ENCODE results near the gene PLA2G2F. TPM values are rescaled to one million over a fixed set of nuclear protein-coding genes. Genes with fewer than 3 reads are reported as not detected.

PLA2G2F gene
- total and polyA plus RNA-seq, 2 donors (not counting 3 experiments of a cell fraction or from before 2014, with no cell fraction given): not detected

DNA sequence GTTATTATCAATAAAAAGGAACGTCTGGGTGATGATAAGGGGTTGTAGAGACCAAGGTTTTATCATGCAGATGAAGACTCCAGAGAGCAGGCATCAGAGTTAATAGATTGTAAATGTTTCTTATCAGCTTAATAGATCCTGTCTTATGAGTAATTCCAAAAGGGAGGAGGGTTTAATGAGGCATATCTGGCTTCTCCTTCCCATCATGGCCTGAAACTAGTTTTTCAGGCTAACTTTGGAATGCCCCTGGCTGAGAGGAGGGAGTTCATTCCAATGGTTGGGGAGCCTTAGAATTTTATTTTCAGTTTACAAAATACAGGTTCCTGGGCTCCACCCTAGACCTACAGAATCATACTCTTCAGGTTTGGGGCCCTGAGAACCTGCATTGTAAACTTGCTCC, 33.3 kb upstream of the PLA2G2F start:
- H3K27me3 ChIP-seq (ENCODE audit: control insufficient read depth in 2 of 2, insufficient read depth in 2 of 2, low read length in 2 of 2): peaks cover 0 to 2% of the 10 kb centered on the region in 2 experiments
- DNase-seq (ENCODE audit: low read depth, low spot score) (no peak), FAIRE-seq (no peak)
- no peak overlapping the region for H3K9ac ChIP-seq (replicated peaks; ENCODE audit: extremely low read depth, insufficient read depth, low read length)
- H3K4me2 ChIP-seq (ENCODE audit: insufficient read depth, low read length): no peak overlapping the region
- no peaks in the 10 kb centered on the region for H3K9me3 ChIP-seq (replicated peaks; ENCODE audit: control insufficient read depth, insufficient read depth, low read length)
- no peak overlapping the region for H2AFZ ChIP-seq (ENCODE audit: low read depth, low read length)
- ChIA-PET POLR2A (no interaction called here), CTCF (no interaction called here)
- no peaks in the 10 kb centered on the region for H3K79me2 ChIP-seq (ENCODE audit: control insufficient read depth, insufficient read depth, low read length)
- no TSS peak for BruUV-seq (replicated peaks)
- TF ChIP-seq EZH2 (IDR thresholded peaks at IDR 0.05; ENCODE audit: borderline replicate concordance, low read depth, low read length, severe bottlenecking): no peak
- TF ChIP-seq GATA2 (IDR thresholded peaks at IDR 0.05; ENCODE audit: insufficient read depth, insufficient read length, low read depth, low read length): no peak
- TF ChIP-seq, protein P1, sequence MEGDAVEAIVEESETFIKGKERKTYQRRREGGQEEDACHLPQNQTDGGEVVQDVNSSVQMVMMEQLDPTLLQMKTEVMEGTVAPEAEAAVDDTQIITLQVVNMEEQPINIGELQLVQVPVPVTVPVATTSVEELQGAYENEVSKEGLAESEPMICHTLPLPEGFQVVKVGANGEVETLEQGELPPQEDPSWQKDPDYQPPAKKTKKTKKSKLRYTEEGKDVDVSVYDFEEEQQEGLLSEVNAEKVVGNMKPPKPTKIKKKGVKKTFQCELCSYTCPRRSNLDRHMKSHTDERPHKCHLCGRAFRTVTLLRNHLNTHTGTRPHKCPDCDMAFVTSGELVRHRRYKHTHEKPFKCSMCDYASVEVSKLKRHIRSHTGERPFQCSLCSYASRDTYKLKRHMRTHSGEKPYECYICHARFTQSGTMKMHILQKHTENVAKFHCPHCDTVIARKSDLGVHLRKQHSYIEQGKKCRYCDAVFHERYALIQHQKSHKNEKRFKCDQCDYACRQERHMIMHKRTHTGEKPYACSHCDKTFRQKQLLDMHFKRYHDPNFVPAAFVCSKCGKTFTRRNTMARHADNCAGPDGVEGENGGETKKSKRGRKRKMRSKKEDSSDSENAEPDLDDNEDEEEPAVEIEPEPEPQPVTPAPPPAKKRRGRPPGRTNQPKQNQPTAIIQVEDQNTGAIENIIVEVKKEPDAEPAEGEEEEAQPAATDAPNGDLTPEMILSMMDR (IDR thresholded peaks at IDR 0.05; ENCODE audit: extremely low read depth in 1 of 2, insufficient read depth in 1 of 2, low read depth in 1 of 2, low read length in 2 of 2): no peak
- no peak for TF ChIP-seq POLR2A (IDR thresholded peaks at IDR 0.05; ENCODE audit: low read depth, low read length)
- TF ChIP-seq MYC (IDR thresholded peaks at IDR 0.05; ENCODE audit: low read depth, low read length): no peak
- no peak overlapping the region for H3K27ac ChIP-seq (ENCODE audit: insufficient read depth, low read depth, low read length)
- H3K4me1 ChIP-seq (ENCODE audit: control insufficient read depth, extremely low read depth, insufficient read depth, low read length): peaks cover 9% of the 10 kb centered on the region
- H3K4me3 ChIP-seq (replicated peaks in 1 of 3; ENCODE audit: insufficient read depth in 1 of 3, low read depth in 1 of 3, low read length in 3 of 3): no peak overlapping the region
- dilution Hi-C loops (cut with MboI; ENCODE audit: extremely low pct_ligation_motif_present, low sequenced_read_pairs) (no loop called here), intact Hi-C loops (cut with micrococcal nuclease) (no loop called here)
- no peaks in the 10 kb centered on the region for H3K36me3 ChIP-seq (ENCODE audit: control insufficient read depth in 2 of 2, extremely low read depth in 1 of 2, insufficient read depth in 2 of 2, low read length in 2 of 2)
- H3K9me1 ChIP-seq (replicated peaks; ENCODE audit: control insufficient read depth, extremely low read depth, insufficient read depth, low read length): no peaks in the 10 kb centered on the region
- no peaks in the 10 kb centered on the region for H4K20me1 ChIP-seq (replicated peaks; ENCODE audit: control insufficient read depth, extremely low read depth, insufficient read depth, low read length)

DNA sequence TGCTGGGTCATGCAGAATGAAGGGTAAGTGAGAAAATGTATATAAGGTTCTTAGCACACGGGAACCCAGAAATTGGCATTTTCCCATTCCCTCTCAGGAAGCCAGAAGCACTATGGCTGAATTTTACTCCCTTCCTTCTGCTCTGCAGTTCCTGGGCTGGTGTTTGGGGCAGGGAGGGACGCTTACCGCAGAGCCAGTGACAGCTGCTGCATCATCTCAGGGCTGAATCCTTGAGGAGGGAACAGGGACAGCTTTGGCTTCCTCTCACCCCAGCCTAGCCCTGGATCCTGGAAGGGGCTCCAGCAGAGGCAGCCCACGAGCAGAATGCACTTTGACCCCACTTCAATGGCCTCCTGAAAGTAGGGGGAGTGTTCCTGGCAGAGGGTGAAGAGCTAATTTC, 31.8 kb upstream of the PLA2G2F start:
- no TSS peak for BruUV-seq (replicated peaks)
- Histone ChIP-seq H3K36me3 (ENCODE audit: control insufficient read depth in 2 of 2, extremely low read depth in 1 of 2, insufficient read depth in 2 of 2, low read length in 2 of 2) (no peaks in the 10 kb centered on the region), H3K4me3 (replicated peaks in 1 of 3; ENCODE audit: insufficient read depth in 1 of 3, low read depth in 1 of 3, low read length in 3 of 3) (no peak overlapping the region), H2AFZ (ENCODE audit: low read depth, low read length) (no peak overlapping the region), H3K9me1 (replicated peaks; ENCODE audit: control insufficient read depth, extremely low read depth, insufficient read depth, low read length) (no peaks in the 10 kb centered on the region), H3K9ac (replicated peaks; ENCODE audit: extremely low read depth, insufficient read depth, low read length) (no peak overlapping the region), H3K4me1 (ENCODE audit: control insufficient read depth, extremely low read depth, insufficient read depth, low read length) (peaks cover 14% of the 10 kb centered on the region), H3K79me2 (ENCODE audit: control insufficient read depth, insufficient read depth, low read length) (no peaks in the 10 kb centered on the region), H3K9me3 (replicated peaks; ENCODE audit: control insufficient read depth, insufficient read depth, low read length) (no peaks in the 10 kb centered on the region), H3K27ac (ENCODE audit: insufficient read depth, low read depth, low read length) (no peak overlapping the region), H4K20me1 (replicated peaks; ENCODE audit: control insufficient read depth, extremely low read depth, insufficient read depth, low read length) (no peaks in the 10 kb centered on the region), H3K4me2 (ENCODE audit: insufficient read depth, low read length) (no peak overlapping the region), H3K27me3 (ENCODE audit: control insufficient read depth in 2 of 2, insufficient read depth in 2 of 2, low read length in 2 of 2) (peaks cover 0 to 2% of the 10 kb centered on the region in 2 experiments)
- no peak for DNase-seq (ENCODE audit: low read depth, low spot score)
- dilution Hi-C loops (cut with MboI; ENCODE audit: extremely low pct_ligation_motif_present, low sequenced_read_pairs): no loop called here
- FAIRE-seq: no peak
- CTCF ChIA-PET: interaction anchor here (1.5 kb wide), 1 partner anchor 45 kb away, joined by 4 read pairs; no protein-coding TSS in a partner anchor
- TF ChIP-seq FOS (IDR thresholded peaks at IDR 0.05; ENCODE audit: borderline replicate concordance, insufficient read depth, low read length) (no peak), POLR2AphosphoS5 (IDR thresholded peaks at IDR 0.05; ENCODE audit: insufficient read depth, low read depth, low read length) (no peak), EZH2 (IDR thresholded peaks at IDR 0.05; ENCODE audit: borderline replicate concordance, low read depth, low read length, severe bottlenecking) (no peak), JUN (IDR thresholded peaks at IDR 0.05; ENCODE audit: borderline replicate concordance, insufficient read depth, insufficient read length, low read depth) (no peak), MYC (IDR thresholded peaks at IDR 0.05; ENCODE audit: low read depth, low read length) (no peak), POLR2A (IDR thresholded peaks at IDR 0.05; ENCODE audit: low read depth, low read length) (no peak), GATA2 (IDR thresholded peaks at IDR 0.05; ENCODE audit: insufficient read depth, insufficient read length, low read depth, low read length) (no peak)
- TF ChIP-seq, protein P1 (IDR thresholded peaks at IDR 0.05; ENCODE audit: extremely low read depth in 1 of 2, insufficient read depth in 1 of 2, low read depth in 1 of 2, low read length in 2 of 2): no peak
- TF ChIP-seq, protein P2, sequence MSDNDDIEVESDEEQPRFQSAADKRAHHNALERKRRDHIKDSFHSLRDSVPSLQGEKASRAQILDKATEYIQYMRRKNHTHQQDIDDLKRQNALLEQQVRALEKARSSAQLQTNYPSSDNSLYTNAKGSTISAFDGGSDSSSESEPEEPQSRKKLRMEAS (IDR thresholded peaks at IDR 0.05; ENCODE audit: insufficient read depth, insufficient read length): no peak
- intact Hi-C loops (cut with micrococcal nuclease): no loop called here
- POLR2A ChIA-PET: no interaction called here

All from endothelial cell of umbilical vein (primary cell).